ENCODE data around the gene ZNF35. TPM values are rescaled to one million over a fixed set of nuclear protein-coding genes. Genes with fewer than 3 reads are reported as not detected.

Gene ZNF35
- total RNA-seq, 1 donor from 2014 or later: 7.9 TPM

GRCh38 chr3:44674211-44674610 is 25.7 kb downstream of the ZNF35 start:
- intact Hi-C loops (cut with micrococcal nuclease): no loop called here
- Histone ChIP-seq H3K36me3 (no peaks in the 10 kb centered on the region), H3K4me1 (no peaks in the 10 kb centered on the region), H3K27ac (replicated peaks) (no peak overlapping the region), H3K9me3 (replicated peaks) (peaks cover 6% of the 10 kb centered on the region), H3K4me3 (no peak overlapping the region), H3K27me3 (ENCODE audit: low read depth) (no peaks in the 10 kb centered on the region)
- DNase-seq: no peak
- TF ChIP-seq, protein P1, sequence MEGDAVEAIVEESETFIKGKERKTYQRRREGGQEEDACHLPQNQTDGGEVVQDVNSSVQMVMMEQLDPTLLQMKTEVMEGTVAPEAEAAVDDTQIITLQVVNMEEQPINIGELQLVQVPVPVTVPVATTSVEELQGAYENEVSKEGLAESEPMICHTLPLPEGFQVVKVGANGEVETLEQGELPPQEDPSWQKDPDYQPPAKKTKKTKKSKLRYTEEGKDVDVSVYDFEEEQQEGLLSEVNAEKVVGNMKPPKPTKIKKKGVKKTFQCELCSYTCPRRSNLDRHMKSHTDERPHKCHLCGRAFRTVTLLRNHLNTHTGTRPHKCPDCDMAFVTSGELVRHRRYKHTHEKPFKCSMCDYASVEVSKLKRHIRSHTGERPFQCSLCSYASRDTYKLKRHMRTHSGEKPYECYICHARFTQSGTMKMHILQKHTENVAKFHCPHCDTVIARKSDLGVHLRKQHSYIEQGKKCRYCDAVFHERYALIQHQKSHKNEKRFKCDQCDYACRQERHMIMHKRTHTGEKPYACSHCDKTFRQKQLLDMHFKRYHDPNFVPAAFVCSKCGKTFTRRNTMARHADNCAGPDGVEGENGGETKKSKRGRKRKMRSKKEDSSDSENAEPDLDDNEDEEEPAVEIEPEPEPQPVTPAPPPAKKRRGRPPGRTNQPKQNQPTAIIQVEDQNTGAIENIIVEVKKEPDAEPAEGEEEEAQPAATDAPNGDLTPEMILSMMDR (IDR thresholded peaks at IDR 0.05; ENCODE audit: borderline replicate concordance): no peak

- no peak for DNase-seq
- H3K27me3 ChIP-seq (ENCODE audit: low read depth): no peaks in the 10 kb centered on the region
These were observed 30.1 kb downstream of the ZNF35 start for GRCh38 chr3:44678480-44679116.

GRCh38 chr3:44680921-44681455 is 32.5 kb downstream of the ZNF35 start:
- Histone ChIP-seq H3K36me3 (peaks cover 8% of the 10 kb centered on the region), H3K27ac (replicated peaks) (no peak overlapping the region), H3K9me3 (replicated peaks) (peaks cover 44% of the 10 kb centered on the region), H3K27me3 (ENCODE audit: low read depth) (no peaks in the 10 kb centered on the region), H3K4me3 (no peak overlapping the region), H3K4me1 (peaks cover 15% of the 10 kb centered on the region)
- no peak for DNase-seq
- TF ChIP-seq, protein P1 (IDR thresholded peaks at IDR 0.05; ENCODE audit: borderline replicate concordance): no peak
- intact Hi-C loops (cut with micrococcal nuclease): no loop called here

More at GRCh38 chr3:44678480-44679116, 30.1 kb downstream of the ZNF35 start:
- Histone ChIP-seq H3K9me3 (replicated peaks) (peaks cover 36% of the 10 kb centered on the region), H3K4me1 (no peaks in the 10 kb centered on the region), H3K27ac (replicated peaks) (no peak overlapping the region), H3K36me3 (peaks cover 8% of the 10 kb centered on the region), H3K4me3 (no peak overlapping the region)
- intact Hi-C loops (cut with micrococcal nuclease): no loop called here
- TF ChIP-seq, protein P1 (IDR thresholded peaks at IDR 0.05; ENCODE audit: borderline replicate concordance): no peak

DNA sequence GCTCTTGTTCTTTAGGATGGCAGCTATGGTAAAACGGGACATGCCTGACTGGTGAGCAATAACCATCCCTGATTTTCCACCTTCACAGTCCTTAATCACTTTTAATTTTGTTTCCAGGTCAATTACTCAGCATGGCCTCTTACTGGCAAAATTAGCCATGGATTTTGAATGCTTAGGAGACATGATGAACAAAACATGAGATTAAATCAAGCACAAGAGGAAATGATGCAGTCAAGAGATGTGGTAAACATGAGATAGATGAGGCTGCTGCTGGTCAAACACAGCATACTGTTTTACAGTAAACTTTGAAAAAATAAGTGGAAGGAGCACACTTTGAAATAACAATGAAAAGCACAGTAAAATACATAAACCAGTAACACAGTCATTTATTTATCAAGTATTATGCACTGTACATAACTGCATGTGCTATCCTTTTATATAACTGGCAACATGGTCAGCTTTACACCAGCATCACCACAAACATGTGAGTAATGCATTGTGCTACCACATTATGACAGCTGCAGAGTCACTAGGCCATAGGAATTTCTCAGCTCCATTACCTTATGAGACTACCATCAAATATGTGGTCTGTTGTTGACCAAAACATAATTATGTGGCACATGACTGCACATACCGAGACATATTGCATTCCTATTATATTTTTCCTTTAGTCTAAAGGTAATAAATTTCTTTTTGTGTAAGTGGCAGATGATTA is 33.8 kb downstream of the ZNF35 start:
- H3K27ac ChIP-seq (replicated peaks): no peak overlapping the region
- H3K36me3 ChIP-seq: peaks cover 8% of the 10 kb centered on the region
- peaks cover 44% of the 10 kb centered on the region for H3K9me3 ChIP-seq (replicated peaks)
- intact Hi-C loops (cut with micrococcal nuclease): no loop called here
- no peak overlapping the region for H3K4me3 ChIP-seq
- H3K27me3 ChIP-seq (ENCODE audit: low read depth): no peaks in the 10 kb centered on the region
- peaks cover 17% of the 10 kb centered on the region for H3K4me1 ChIP-seq
- DNase-seq: no peak
- TF ChIP-seq, protein P1 (IDR thresholded peaks at IDR 0.05; ENCODE audit: borderline replicate concordance): no peak

- intact Hi-C loops (cut with micrococcal nuclease): no loop called here
- Histone ChIP-seq H3K9me3 (replicated peaks) (peaks cover 38% of the 10 kb centered on the region), H3K27ac (replicated peaks) (peak overlapping the region; percentile 59), H3K4me3 (peak overlapping the region; percentile 90), H3K4me1 (peaks cover 17% of the 10 kb centered on the region), H3K27me3 (ENCODE audit: low read depth) (peaks cover 25% of the 10 kb centered on the region), H3K36me3 (peaks cover 8% of the 10 kb centered on the region)
- peak; percentile 77 for DNase-seq
- TF ChIP-seq, protein P1 (IDR thresholded peaks at IDR 0.05; ENCODE audit: borderline replicate concordance): no peak
These were observed 36.7 kb downstream of the ZNF35 start for GRCh38 chr3:44685128-44685800.
